DMS79 treated with DMSO at 0.1 percent for 48 hours (cell line): ENCODE data around the gene GCNA.
A peak's percentile ranks its signal among the peaks of the same experiment; 100 is the strongest.

ENCODE experiments used
- DNase-seq: peaks from one replicate; lab custom pipeline; 2025; lab: John Stamatoyannopoulos, UW

The GCNA gene, protein sequence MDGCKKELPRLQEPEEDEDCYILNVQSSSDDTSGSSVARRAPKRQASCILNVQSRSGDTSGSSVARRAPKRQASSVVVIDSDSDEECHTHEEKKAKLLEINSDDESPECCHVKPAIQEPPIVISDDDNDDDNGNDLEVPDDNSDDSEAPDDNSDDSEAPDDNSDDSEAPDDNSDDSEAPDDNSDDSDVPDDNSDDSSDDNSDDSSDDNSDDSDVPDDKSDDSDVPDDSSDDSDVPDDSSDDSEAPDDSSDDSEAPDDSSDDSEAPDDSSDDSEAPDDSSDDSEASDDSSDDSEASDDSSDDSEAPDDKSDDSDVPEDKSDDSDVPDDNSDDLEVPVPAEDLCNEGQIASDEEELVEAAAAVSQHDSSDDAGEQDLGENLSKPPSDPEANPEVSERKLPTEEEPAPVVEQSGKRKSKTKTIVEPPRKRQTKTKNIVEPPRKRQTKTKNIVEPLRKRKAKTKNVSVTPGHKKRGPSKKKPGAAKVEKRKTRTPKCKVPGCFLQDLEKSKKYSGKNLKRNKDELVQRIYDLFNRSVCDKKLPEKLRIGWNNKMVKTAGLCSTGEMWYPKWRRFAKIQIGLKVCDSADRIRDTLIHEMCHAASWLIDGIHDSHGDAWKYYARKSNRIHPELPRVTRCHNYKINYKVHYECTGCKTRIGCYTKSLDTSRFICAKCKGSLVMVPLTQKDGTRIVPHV

DNA sequence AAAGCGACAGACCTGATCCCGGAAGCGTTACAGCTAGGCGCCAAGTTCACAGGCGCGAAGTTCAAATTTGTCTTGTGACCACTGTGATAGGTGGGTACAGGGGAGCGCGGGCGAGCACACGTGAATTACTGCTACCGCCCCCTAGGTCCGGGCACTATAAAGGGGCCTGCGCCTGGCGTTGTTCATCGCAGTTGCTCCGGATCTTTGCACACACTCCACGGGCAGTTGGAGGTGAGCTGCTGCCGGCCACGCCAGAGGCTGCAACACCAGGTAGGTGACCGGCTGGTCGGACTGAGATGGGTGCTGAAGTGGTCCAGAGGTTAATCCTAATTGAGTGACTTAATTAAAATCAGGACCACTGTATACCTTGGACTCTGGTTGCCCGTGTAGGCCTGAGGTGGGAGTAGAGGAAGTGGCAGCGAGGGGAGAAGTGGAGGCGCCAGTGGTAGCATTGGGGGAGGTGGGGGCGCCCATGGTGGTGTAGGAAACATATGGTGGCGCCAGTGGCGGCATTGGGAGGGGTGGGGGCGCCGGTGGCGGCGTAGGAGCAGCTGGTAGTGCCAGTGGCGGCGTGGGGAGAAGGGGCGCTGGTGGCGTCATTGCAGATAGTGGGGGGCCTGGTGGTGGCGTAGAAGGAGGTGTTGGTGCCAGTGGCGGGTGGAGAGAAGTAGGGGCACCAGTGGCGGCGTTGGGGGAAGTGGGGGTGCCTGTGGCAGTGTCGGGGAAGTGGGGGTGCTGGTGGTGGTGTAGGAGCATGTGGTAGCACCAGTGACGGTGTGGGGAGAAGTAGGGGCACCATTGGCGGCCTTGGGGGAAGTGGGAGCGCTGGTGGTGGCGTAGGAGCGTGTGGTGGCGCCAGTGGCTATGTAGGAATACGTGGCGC is at the start of gene GCNA:
Gene GCNA (plus strand): TSS at position 185 of the 883 bp plus-strand sequence. CDS start 2,385 bp downstream, outside the sequence.
- DNase-seq: no peak

DNA sequence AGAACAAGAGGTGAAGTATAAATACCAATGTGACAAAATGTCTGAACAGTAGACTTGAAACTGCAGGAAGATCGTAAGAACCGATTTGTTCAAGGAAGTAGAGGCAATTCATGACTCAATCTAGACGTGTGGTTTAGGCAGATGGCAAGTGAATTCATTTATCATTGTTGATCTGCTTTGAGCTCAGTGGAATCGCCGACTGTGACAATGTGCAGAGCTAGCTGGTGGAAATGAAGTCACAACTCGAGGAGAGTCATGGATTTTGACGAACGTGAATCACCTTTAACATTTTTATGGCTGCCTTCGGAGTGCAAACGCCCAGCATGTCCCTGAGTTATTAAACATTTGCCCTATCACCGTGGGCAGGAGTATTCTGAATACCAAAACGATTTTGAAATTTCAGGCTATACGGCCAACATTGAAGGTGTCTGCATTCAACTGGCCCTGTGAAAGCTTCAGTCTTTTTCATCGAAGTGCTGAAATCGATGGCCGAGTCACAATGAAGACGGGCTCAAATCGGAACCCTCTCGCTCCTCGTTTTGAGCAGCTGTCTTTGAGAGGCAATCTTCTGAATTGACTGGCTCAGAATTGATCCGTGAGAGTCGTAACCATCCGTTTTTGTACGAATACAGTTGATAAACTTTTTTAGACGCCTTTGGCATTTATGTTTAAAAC is 46.0 kb upstream of the GCNA start:
- peak; percentile 21 for DNase-seq

DNA sequence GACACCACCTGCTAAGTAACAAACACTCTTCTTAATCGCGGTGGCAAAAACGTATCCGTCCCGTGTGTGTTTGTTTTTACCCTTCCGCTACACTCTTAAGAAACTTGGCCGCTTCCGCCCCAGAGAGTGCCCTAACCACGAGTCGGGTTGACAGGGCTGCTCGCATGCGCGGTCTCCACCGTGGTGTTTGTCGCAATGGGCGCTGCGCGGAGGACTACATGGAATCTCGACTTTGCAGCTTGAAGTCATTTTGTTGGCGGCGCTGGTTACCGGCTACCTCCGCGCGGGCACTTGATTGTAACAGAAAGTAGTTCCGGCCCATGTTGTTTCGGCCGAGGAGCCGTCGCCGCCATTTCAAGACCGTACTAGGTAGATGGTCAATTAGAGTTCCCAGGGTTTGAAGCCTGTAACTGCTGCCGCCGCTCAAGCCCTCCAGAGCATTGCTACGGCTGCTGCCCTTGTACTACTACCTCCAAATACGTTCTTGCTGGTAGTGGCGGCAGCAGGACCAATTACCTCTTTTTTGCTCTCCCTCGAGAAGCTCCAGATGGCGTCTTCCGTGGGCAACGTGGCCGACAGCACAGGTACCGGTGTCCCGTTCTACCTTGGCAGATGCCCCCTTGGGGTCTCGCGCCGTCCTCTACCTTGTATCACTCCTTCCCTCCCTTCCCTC is 45.3 kb upstream of the GCNA start, which contains the start of gene OGT:
Gene OGT (plus strand): TSS at position 352 of the 673 bp plus-strand sequence. CDS start 196 bp downstream, at position 548.
- peak; percentile 81 for DNase-seq

DNA sequence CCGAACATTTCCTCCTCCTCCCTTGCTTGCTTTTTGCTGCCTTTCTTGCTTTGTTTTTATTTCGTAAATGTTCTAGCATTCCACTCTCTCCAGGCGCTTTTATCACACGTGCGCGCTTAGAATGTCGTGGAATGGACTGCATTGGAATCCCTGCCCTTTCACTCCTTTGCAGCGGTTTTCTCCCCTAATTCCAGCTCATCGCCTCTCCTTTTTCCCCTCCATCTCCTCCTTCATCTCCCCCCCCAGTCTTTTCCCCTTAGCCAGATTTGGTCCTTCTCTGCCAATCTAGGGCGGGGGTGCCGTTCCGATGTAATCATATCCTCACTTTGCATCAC is 44.8 kb upstream of the GCNA start:
- no peak for DNase-seq

DNA sequence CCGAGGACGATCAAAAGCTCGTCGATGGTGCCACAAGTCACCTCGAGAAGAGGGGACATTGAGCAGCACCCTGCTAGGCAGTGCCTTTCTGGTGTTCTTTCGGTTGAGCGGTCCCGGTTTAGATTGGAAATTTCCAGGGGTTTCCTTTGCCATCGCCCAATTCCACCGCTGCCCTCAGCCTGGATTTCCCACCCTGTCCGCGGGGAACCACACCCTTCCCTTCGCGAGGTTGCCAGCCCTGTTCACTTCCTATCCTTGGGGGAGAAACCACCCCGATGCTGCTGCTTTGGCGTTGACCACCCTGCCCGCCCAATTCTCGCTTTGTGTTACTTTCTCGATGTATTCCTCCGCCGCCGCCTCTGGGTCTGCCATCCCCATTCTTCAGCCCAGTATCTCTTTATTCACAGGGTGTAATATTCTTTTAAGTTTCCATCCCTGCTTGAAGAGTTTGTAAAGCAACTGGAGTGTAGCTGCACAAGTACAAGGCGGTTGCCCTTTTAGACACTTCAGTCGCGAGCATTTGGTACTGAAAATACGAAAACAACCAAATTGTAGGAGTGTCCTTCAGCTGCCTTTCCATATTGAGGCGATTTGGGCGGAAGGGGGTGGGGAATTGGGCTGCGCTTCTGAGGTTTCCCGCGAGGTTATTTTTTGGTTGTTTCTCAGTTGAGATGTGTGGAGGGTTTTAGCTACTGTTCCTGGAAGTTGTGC is 44.2 kb upstream of the GCNA start:
- peak; percentile 69 for DNase-seq

DNA sequence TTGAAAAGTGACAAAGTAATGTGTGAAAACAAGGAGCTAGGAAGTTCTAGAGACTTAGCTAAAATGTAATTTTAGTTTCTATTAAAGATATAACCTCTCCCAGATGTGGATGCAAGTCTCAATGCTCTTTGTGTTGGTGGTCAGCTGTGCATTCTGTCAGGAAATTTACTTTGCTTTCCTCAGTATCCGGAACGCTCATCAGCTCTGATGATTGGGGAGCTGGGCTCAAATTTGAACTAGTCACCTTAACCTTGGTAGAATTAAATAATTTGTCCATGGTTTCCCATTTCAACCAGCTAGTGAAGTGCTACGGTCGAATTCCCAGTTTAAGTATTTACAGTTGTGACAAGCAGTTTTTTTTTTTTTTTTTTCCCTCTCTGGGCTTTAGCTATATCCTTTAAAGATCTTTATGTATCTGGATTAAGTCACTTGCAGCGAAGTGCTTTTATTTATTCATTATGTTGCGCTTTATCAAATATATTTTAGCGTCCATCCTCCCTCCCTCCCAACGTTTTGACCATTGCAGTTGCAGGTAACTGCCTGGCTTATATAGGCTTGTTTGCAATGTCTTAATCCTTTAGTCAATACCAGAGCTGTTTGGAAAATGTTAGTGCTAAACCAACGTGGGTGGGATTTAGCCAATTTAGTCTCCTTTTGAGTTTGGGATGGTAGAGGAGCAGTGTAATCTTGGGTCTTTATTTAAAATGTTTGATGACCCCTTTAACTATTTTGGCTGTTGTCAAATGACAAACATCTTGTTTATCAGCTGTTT is 43.3 kb upstream of the GCNA start:
- no peak for DNase-seq

DNA sequence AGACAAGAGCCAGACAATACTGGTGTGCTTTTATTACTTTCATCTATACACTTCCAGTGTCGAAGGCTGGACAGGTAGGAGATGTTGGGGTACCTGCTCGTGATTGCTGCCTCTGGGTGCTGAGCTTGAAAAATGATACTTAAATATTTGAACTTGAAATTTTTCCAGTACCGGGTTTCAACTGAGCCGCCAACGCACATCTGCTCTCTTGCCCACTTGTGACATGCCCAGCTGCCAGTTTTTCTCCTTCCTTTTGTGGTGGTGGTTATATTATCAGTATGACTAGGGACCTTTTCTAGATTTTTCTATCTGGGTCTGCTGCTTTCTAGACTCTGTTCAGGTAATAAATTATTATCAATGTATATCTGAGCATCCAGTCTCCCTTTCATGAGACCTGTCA is 42.0 kb upstream of the GCNA start:
- peak; percentile 13 for DNase-seq

DNA sequence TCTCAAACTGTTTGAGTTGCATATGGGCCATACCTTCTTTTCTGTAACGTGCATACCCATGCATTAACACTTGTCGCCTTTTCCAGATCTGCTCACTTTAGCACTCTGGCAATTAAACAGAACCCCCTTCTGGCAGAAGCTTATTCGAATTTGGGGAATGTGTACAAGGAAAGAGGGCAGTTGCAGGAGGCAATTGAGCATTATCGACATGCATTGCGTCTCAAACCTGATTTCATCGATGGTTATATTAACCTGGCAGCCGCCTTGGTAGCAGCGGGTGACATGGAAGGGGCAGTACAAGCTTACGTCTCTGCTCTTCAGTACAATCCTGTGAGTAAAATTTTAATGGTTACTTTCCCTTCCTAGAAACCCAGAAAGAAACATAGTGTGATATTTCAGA is 40.5 kb upstream of the GCNA start:
- DNase-seq: no peak

DNA sequence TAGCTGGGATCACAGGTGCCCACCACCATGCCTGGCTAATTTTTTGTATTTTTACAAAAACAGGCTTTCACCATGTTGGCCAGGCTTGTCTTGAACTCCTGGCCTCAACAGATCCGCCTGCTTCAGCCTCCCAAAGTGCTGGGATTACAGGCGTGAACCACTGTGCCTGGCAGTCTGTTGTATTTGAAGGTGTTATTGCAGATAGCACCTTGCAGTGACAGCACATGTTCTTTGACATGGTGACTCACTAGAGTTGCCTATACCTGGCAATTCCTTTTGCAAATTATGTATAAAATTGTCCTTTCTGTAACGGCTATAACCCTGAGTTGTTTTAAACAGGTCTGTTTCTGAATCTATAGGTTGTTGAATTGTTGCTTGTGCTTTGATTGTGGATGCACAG is 37.4 kb upstream of the GCNA start:
- no peak for DNase-seq

DNA sequence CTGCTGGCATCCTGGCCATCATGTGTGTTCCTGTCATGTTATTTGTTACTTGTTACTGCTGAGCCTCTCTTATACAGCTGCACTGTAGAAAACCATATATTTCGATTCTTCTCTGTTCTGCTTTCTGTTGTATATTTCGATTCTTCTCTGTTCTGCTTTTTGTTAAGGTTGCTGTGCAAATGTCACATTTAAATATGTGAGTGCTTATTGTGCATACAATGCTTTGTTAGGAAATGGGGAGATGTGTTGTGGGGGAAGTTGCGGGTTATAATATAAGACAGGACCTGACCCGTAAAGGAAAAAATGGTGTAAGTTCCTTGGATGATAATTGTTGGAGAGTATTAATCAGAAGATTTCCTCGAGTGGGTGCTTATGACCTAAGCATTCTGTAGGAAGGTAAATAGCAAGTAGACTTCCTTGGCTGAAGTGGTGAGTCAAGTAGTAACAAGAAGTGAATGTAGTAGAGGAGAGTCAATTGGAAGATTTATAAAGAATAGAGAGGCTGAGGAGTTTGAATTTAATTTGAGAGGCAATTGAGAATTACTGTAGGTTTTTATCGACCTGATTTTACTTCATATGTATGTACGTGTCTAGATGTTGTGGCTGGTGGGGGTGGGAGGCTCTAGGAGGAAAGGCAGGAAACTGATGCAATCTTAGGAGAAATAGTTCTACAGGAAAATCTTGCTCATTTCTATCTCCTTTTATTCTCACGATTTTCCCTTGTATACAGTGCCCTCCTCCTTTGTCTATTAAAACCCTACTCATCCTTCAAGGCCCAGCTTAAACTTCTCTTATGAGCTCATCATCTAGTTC is 36.8 kb upstream of the GCNA start:
- DNase-seq: peak; percentile 57

DNA sequence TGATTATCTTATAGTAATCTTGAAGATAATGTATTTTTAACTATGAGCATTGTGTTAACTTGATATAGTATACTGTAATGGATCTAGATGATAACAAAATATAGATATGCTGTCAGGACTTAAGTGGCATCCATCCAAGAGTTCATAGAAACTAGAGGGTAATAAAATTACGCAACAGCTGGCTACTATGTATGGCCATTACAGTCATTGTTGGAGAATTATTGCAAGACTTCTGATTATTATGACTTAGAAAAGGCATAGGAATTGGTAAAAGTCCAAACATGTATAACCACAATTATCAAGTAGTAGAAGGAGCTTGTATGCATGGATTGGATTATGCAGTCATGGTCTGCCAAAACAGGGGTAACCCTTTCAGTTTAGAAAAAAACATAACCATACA is 35.8 kb upstream of the GCNA start:
- no peak for DNase-seq

DNA sequence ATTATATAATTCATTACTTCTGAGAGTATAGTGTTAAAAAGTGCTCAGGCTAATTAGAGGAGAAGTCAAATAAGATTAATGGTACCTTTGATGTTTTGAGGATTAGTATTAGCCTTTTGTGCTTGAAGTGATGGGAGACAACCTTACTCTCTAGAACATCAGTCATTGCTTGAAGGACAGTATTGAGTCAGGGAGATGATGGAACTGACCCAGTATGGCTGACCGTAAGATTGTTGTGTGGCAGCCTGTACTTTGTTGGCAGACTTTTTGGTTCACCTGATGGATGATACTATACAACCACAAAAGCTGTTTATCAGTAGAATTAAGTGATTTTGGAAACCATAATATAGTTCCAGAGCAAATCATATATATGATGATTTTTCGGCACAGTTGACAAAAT is 35.4 kb upstream of the GCNA start:
- DNase-seq: no peak

DNA sequence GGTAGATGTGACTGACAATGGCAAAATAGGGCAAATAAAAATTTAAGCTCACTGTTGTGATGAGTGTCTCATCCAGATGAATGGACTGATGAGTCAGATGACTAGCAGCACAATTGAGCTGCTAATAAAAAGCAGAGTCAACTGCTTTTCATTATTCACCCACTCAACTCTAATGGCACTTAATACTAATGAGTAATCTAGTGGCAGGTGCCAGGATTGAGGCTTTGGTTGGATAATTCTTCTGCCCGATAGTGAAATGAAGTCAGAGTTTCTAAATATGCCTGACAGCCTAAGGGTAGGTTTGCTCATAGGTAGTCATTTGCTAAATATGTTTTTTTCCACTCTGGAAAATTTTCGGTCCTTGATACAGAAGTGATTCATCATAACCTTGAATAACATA is 34.9 kb upstream of the GCNA start:
- DNase-seq: peak; percentile 83

DNA sequence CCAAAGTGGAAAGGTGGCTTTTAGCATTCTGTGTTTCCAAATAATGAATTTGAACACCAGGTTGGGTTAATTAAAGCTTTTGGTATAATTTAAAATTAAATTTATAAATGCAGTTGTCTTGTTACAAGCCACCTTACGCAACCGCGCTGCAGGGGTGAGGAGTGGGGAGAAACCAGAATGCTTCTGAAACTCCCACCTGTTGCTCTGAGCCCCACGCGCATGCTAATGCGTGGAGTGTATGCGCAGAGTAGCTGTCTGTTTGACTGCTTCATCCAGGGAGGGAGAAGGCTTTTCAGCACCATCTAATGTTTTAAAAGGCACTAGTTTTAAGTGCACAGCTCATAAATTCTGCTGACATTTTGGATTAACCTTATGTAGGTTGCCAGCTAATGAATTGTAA is 32.9 kb upstream of the GCNA start:
- DNase-seq: no peak

DNA sequence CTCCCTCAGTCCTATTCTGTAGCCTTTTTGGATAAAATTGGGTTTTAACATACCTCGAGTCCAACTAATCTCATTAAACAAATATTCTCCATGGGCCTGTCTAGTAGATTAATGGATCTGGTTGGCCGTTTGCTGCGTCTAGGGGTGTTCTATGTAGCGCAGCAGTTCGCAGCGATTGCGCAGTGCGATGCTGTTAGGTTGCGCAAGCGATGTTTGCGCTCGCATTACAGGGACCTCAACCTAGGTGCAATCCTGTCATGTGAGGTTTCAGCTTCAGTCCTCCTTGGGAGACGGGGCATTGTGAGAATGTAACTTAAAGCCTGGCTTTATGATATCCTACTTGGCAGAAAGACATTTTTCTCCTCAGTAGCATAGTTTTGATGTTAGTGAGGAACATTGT is 31.4 kb upstream of the GCNA start:
- DNase-seq: no peak

DNA sequence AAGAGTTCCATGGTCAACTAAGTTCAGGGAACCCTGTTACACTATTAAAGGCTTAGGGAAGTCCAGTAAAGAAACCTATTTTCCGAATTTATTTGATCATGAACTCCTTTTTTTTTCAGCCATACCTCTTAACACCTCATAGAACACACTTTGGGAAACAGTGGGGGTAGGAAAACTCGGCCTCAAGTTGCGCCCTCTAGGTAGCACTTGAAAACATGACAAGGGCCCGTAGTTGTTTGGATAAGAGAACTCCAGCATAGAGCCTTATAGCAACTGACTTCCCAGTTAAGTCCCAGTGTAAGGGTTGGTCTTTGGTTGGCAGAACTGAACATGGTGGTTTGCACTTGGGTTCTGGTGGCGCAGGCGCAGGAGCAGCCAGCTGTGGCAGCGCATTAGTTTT is 30.9 kb upstream of the GCNA start:
- no peak for DNase-seq

DNA sequence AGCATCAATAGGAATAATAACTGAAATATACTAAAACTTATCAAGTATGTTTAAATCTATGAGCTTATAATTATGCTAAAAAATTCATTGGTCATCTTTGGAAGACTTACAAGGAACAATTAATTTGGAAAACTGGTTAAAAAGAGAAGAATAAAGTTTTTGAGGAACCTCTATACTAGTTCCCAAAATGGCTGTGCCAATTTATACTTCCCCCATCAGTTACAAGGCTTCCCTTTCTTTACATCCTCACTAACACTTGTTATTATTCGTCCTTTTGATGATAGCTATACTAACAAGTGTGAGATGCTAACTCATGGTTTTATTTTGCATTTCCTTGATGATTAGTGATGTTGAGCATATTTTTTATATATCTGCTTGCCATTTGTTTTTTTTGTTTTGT is 28.3 kb upstream of the GCNA start:
- DNase-seq: no peak

DNA sequence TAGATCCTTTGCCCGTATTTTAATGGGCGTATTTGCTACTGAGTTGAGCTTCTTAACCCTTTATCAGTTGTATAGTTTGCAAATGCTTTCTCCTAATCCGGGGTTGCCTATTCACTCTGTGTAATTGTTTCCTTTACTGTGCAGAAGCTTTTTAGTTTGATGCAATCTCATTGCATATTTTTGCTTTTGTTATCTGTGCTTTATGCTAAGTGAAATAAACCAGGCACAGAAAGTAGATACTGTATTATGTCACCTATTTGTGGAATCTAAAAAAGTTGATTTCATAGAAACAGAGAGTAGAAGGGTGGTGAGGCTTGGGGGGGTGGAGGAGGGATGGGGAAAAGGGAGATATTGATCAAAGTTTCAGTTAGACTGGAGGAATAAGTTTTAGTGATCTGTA is 27.7 kb upstream of the GCNA start:
- no peak for DNase-seq

DNA sequence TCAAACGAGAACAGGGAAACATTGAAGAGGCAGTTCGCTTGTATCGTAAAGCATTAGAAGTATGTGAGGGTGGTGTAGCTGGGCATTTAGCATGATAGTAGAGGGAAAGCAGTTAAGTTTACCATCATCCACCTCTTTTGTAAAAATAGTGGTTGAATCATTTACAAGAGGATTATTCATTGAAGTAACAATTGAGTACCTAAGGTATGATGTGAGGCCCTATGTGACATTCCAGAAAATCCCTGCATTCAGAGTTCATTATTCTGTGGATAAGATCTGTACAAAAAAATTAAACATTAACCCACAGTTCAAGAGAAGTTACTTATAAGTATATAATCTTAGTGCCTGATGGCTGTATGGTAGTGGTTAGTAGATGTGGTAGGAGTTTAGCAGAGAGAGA is 22.2 kb upstream of the GCNA start:
- no peak for DNase-seq
